HEK293 (cell line): Measurements from ENCODE around the gene CABP7.
A peak's percentile ranks its signal among the peaks of the same experiment; 100 is the strongest.

ENCODE experiments used
- CTCF ChIA-PET: fragments of 350-600 bp; formaldehyde crosslinking; extraction: SDS; loops from one replicate; lab custom pipeline; 2021; ENCODE audit warnings: antibody characterized with exemption; lab: Yijun Ruan, JAX
- POLR2A ChIA-PET: fragments of 300-600 bp; formaldehyde crosslinking; extraction: SDS; loops from one replicate; lab custom pipeline; 2020; ENCODE audit warnings: antibody characterized with exemption, inconsistent platforms; lab: Yijun Ruan, JAX
- H3K27ac ChIP-seq: fragments of 200-500 bp; sonication (Bioruptor generic); 2 replicates; pipeline ENCODE4 v1.5.1; 2014; ENCODE audit warnings: low read depth, low read length, control low read depth, inconsistent platforms; ENCODE audit errors: extremely low read depth
- H3K36me3 ChIP-seq, 2 experiments: fragments of 200-500 bp in 1 of 2; sonication (Bioruptor generic) in 1 of 2; 1 replicate in 1 of 2; 2 replicates in 1 of 2; pipeline ENCODE4 v1.5.1; 2014 to 2017; ENCODE audit warnings: inconsistent platforms in 2 of 2, low read length in 2 of 2; ENCODE audit not compliant: control insufficient read depth in 2 of 2, insufficient read depth in 1 of 2
- H3K4me1 ChIP-seq: fragments of 200-500 bp; sonication (Bioruptor generic); 2 replicates; pipeline ENCODE4 v1.5.1; 2014; ENCODE audit warnings: mild to moderate bottlenecking, low read length, inconsistent platforms; ENCODE audit not compliant: control insufficient read depth, insufficient read depth
- H3K4me3 ChIP-seq: 2 replicates; pipeline ENCODE4 v1.5.1; 2011; ENCODE audit warnings: low read depth, mild to moderate bottlenecking, control low read depth, low read length, moderate library complexity
- H3K9me3 ChIP-seq: fragments of 200-500 bp; sonication (Bioruptor generic); 2 replicates; pipeline ENCODE4 v1.5.1; 2014; ENCODE audit warnings: low read depth, low read length, inconsistent platforms; ENCODE audit not compliant: control insufficient read depth, insufficient read depth
- GFI1B ChIP-seq: fragments of 450-650 bp; formaldehyde crosslinking; IDR thresholded peaks from 2 replicates; pipeline ENCODE4 v1.5.1; 2016; ENCODE audit warnings: missing biosample characterization, missing genetic modification characterization
- GLIS1 ChIP-seq: fragments of 450-650 bp; formaldehyde crosslinking; IDR thresholded peaks from 2 replicates; pipeline ENCODE4 v1.5.1; 2016; ENCODE audit warnings: missing biosample characterization, missing genetic modification characterization
- HOXC10 ChIP-seq: sonication (generic); formaldehyde crosslinking; IDR thresholded peaks from 2 replicates; pipeline ENCODE4 v1.8.1; 2023; ENCODE audit warnings: mild to moderate bottlenecking, missing genetic modification reagents
- PRDM10 ChIP-seq: fragments of 450-650 bp; formaldehyde crosslinking; IDR thresholded peaks from 2 replicates; pipeline ENCODE4 v1.5.1; 2016; ENCODE audit warnings: missing biosample characterization, missing genetic modification characterization
- TRIM28 ChIP-seq: IDR thresholded peaks from 2 replicates; pipeline ENCODE4 v1.6.1; 2011; ENCODE audit warnings: low read length, control low read depth, borderline replicate concordance
- ZBTB1 ChIP-seq: fragments of 450-650 bp; formaldehyde crosslinking; IDR thresholded peaks from 2 replicates; pipeline ENCODE4 v1.5.1; 2016; ENCODE audit warnings: missing biosample characterization, missing genetic modification characterization
- ZBTB8A ChIP-seq: fragments of 450-650 bp; formaldehyde crosslinking; IDR thresholded peaks from 2 replicates; pipeline ENCODE4 v1.5.1; 2016; ENCODE audit warnings: missing biosample characterization, missing genetic modification characterization
- ZFHX2 ChIP-seq: fragments of 450-650 bp; formaldehyde crosslinking; conservative IDR thresholded peaks from 2 replicates; pipeline ENCODE4 v1.5.1; 2016; ENCODE audit warnings: missing biosample characterization, missing genetic modification characterization
- ZFP3 ChIP-seq: fragments of 450-650 bp; formaldehyde crosslinking; IDR thresholded peaks from 2 replicates; pipeline ENCODE4 v1.5.1; 2016; ENCODE audit warnings: low read depth, missing biosample characterization, missing genetic modification characterization
- ZNF174 ChIP-seq: fragments of 450-650 bp; formaldehyde crosslinking; IDR thresholded peaks from 2 replicates; pipeline ENCODE4 v1.5.0; 2017; ENCODE audit warnings: missing biosample characterization, mild to moderate bottlenecking, missing genetic modification characterization
- ZNF37A ChIP-seq: fragments of 450-650 bp; IDR thresholded peaks from 2 replicates; pipeline ENCODE4 v1.5.1; 2018; ENCODE audit warnings: missing biosample characterization, missing genetic modification characterization
- ZNF398 ChIP-seq: fragments of 450-650 bp; formaldehyde crosslinking; IDR thresholded peaks from 2 replicates; pipeline ENCODE4 v1.5.1; 2017; ENCODE audit warnings: missing biosample characterization, missing genetic modification characterization
- ZNF518A ChIP-seq: fragments of 450-650 bp; formaldehyde crosslinking; conservative IDR thresholded peaks from 2 replicates; pipeline ENCODE4 v1.5.1; 2016; ENCODE audit warnings: low read depth, missing biosample characterization, missing genetic modification characterization
- ZNF610 ChIP-seq: fragments of 450-650 bp; formaldehyde crosslinking; IDR thresholded peaks from 2 replicates; pipeline ENCODE4 v1.5.1; 2016; ENCODE audit warnings: missing biosample characterization, missing genetic modification characterization, borderline replicate concordance
- ZNF624 ChIP-seq: fragments of 450-650 bp; formaldehyde crosslinking; IDR thresholded peaks from 2 replicates; pipeline ENCODE4 v1.5.1; 2017; ENCODE audit warnings: missing biosample characterization, missing genetic modification characterization
- ZNF707 ChIP-seq: fragments of 450-650 bp; formaldehyde crosslinking; IDR thresholded peaks from 2 replicates; pipeline ENCODE4 v1.5.1; 2016; ENCODE audit warnings: missing biosample characterization, missing genetic modification characterization

Gene CABP7

GRCh38 chr22:29758959-29759358, 39.2 kb downstream of the CABP7 start:
- ChIA-PET POLR2A (interaction anchor here (0.9 kb wide), 1 partner anchor 8 kb away, joined by 3 read pairs; the partner anchor contains the start of genes UQCR10 and ZMAT5), CTCF (no interaction called here)
- H3K4me3 ChIP-seq, result no peak overlapping the region
- no peaks in the 10 kb centered on the region for H3K36me3 ChIP-seq
- H3K4me1 ChIP-seq, result peaks cover 2% of the 10 kb centered on the region; the same call in 1 of the 2 replicates
- H3K9me3 ChIP-seq, result no peaks in the 10 kb centered on the region
- no peak overlapping the region for H3K27ac ChIP-seq
- TF ChIP-seq ZNF707 (tag by site-specific recombination) (no peak), PRDM10 (tag by site-specific recombination) (peak; percentile 60), TRIM28 (no peak), ZBTB8A (peak; percentile 43), ZFP3 (tag by site-specific recombination) (no peak), ZNF398 (no peak), ZFHX2 (tag by site-specific recombination) (no peak), ZBTB1 (tag by site-specific recombination) (no peak), ZNF37A (tag by site-specific recombination) (no peak), ZNF624 (tag by site-specific recombination) (no peak), GLIS1 (tag by site-specific recombination) (no peak), GFI1B (tag by site-specific recombination) (no peak), HOXC10 (CRISPR knock-in tag) (no peak), ZNF518A (no peak)
- TF ChIP-seq, all 188 proteins: peak for 2

GRCh38 chr22:29762263-29762662, 42.5 kb downstream of the CABP7 start:
- TF ChIP-seq ZNF610 (tag by site-specific recombination), result peak; percentile 48; the same call in 1 of the 2 replicates
- TF ChIP-seq ZNF174, result no peak
- no peaks in the 10 kb centered on the region for H3K36me3 ChIP-seq
- H3K9me3 ChIP-seq, result no peaks in the 10 kb centered on the region
- H3K4me3 ChIP-seq, result no peak overlapping the region
- ChIA-PET POLR2A (interaction anchor here (0.6 kb wide), 1 partner anchor 50 kb away, joined by 5 read pairs; no protein-coding TSS in a partner anchor), CTCF (interaction anchor here (1.4 kb wide), 1 partner anchor 243 kb away, joined by 5 read pairs; no protein-coding TSS in a partner anchor)
- no peak overlapping the region for H3K27ac ChIP-seq
- H3K4me1 ChIP-seq, result peaks cover 4% of the 10 kb centered on the region; the same call in 1 of the 2 replicates
